HepG2 (cell line): ENCODE measurements around the gene RNASE8. TPM values are rescaled to one million over a fixed set of nuclear protein-coding genes. Genes with fewer than 3 reads are reported as not detected.

Experiments used
- ARID2 ChIP-seq: sonication (generic); formaldehyde crosslinking; IDR thresholded peaks from 2 replicates; pipeline ENCODE4 v1.8.1; 2022; ENCODE audit warnings: mild to moderate bottlenecking, missing genetic modification reagents, borderline replicate concordance
- CHD4 ChIP-seq: fragments of 200-600 bp; sonication (generic); IDR thresholded peaks from 2 replicates; pipeline ENCODE4 v1.7.0; 2017; ENCODE audit warnings: mild to moderate bottlenecking, low read length, borderline replicate concordance
- FOXP4 ChIP-seq: sonication (generic); formaldehyde crosslinking; IDR thresholded peaks from 2 replicates; pipeline ENCODE4 v1.4.0; 2020; ENCODE audit warnings: missing genetic modification reagents
- GATAD2A ChIP-seq: IDR thresholded peaks from 2 replicates; pipeline ENCODE4 v1.6.1; 2016
- HNF1A ChIP-seq, 2 experiments: sonication (generic) in 1 of 2; formaldehyde crosslinking in 1 of 2; IDR thresholded peaks; 2 replicates each; pipeline versions ENCODE4 v1.4.0 to v1.6.1; 2016 to 2020; ENCODE audit warnings: borderline replicate concordance in 1 of 2, low read depth in 1 of 2, mild to moderate bottlenecking in 1 of 2, missing genetic modification reagents in 1 of 2
- MTA1 ChIP-seq: sonication (generic); formaldehyde crosslinking; IDR thresholded peaks from 2 replicates; pipeline ENCODE4 v1.4.0; 2020; ENCODE audit warnings: missing genetic modification reagents, mild to moderate bottlenecking, borderline replicate concordance
- NFE2L1 ChIP-seq: sonication (generic); formaldehyde crosslinking; IDR thresholded peaks from 2 replicates; pipeline ENCODE4 v1.4.0; 2020; ENCODE audit warnings: missing genetic modification reagents, mild to moderate bottlenecking, borderline replicate concordance
- RBFOX2 ChIP-seq: fragments of 200-400 bp; formaldehyde crosslinking; IDR thresholded peaks from 2 replicates; pipeline ENCODE4 v1.6.1; 2017; ENCODE audit warnings: low read depth, mild to moderate bottlenecking, low read length
- RBM22 ChIP-seq: fragments of 200-400 bp; formaldehyde crosslinking; optimal IDR thresholded peaks from 2 replicates; pipeline ENCODE3; 2017; ENCODE audit warnings: mild to moderate bottlenecking, low read length, moderate library complexity
- SMC3 ChIP-seq: IDR thresholded peaks from 2 replicates; pipeline ENCODE4 v1.6.1; 2011; ENCODE audit warnings: low read length, improper control_type of control experiment
- TAF15 ChIP-seq: fragments of 200-400 bp; formaldehyde crosslinking; IDR thresholded peaks from one replicate; pipeline ENCODE4 v1.6.1; 2018; ENCODE audit warnings: mild to moderate bottlenecking, low read depth, low read length; ENCODE audit not compliant: poor library complexity, severe bottlenecking
- TOE1 ChIP-seq: sonication (generic); formaldehyde crosslinking; IDR thresholded peaks from 2 replicates; pipeline ENCODE4 v1.4.0; 2020; ENCODE audit warnings: mild to moderate bottlenecking, missing genetic modification reagents
- ZBTB33 ChIP-seq: sonication (generic); formaldehyde crosslinking; IDR thresholded peaks from 2 replicates; pipeline ENCODE4 v1.4.0; 2020; ENCODE audit warnings: missing genetic modification reagents
- ZNF264 ChIP-seq: sonication (generic); formaldehyde crosslinking; IDR thresholded peaks from 2 replicates; pipeline ENCODE4 v1.4.0; 2020; ENCODE audit warnings: missing genetic modification reagents
- ZNF33B ChIP-seq: sonication (generic); formaldehyde crosslinking; IDR thresholded peaks from 2 replicates; pipeline ENCODE4 v1.5.1; 2020; ENCODE audit warnings: mild to moderate bottlenecking, missing genetic modification reagents
- ZNF44 ChIP-seq: sonication (generic); formaldehyde crosslinking; IDR thresholded peaks from 2 replicates; pipeline ENCODE4 v1.5.1; 2020; ENCODE audit warnings: mild to moderate bottlenecking, missing genetic modification reagents
- ZNF605 ChIP-seq: sonication (generic); formaldehyde crosslinking; IDR thresholded peaks from 2 replicates; pipeline ENCODE4 v1.8.0; 2022; ENCODE audit warnings: mild to moderate bottlenecking, missing genetic modification reagents
- ZNF713 ChIP-seq: sonication (generic); formaldehyde crosslinking; IDR thresholded peaks from 2 replicates; pipeline ENCODE4 v1.4.0; 2020; ENCODE audit warnings: mild to moderate bottlenecking, missing genetic modification reagents
- ZNF782 ChIP-seq: sonication (generic); formaldehyde crosslinking; IDR thresholded peaks from 2 replicates; pipeline ENCODE4 v1.4.0; 2020; ENCODE audit warnings: missing genetic modification reagents, mild to moderate bottlenecking, borderline replicate concordance
- ZNF878 ChIP-seq: sonication (generic); formaldehyde crosslinking; IDR thresholded peaks from 2 replicates; pipeline ENCODE4 v1.8.1; 2023; ENCODE audit warnings: mild to moderate bottlenecking, missing genetic modification reagents, moderate library complexity
- polyA plus RNA-seq, 8 experiments: library from polyadenylated mRNA; depleted of rRNA in 3 of 8; stranded (reverse) in 7 of 8; unstranded in 1 of 8; fragments of >200 nt; fragmentation: Illumina TruSeq in 4 of 8; extraction: Trizol in 4 of 8; gene quantifications; 2 replicates each; pipeline versions ENCODE4 v1.2.1 to v1.2.3, GENCODE V29; 2011 to 2016; ENCODE audit warnings: low read depth in 4 of 8, missing spikeins in 1 of 8, mixed read lengths in 1 of 8; ENCODE audit not compliant: insufficient read depth in 1 of 8
- total RNA-seq, 5 experiments: library from RNA; depleted of rRNA; stranded (reverse); fragments of >200 nt; fragmentation: Illumina TruSeq; extraction: Trizol; gene quantifications; 2 replicates each; pipeline ENCODE4 v1.2.3, GENCODE V29; 2016; ENCODE audit warnings: low read depth in 1 of 5

The RNASE8 gene
- total and polyA plus RNA-seq, 2 of the 13 experiments (the other 11 are each of a cell fraction or from before 2014, with no cell fraction given), result not detected

GRCh38 chr14:21024585-21025370 lies 32.8 kb upstream of the RNASE8 start, which contains the start of gene NDRG2 (continued):
- TF ChIP-seq ARID2 (CRISPR knock-in tag) (peak; percentile 73; the same call in 1 of the 2 replicates), ZNF605 (CRISPR knock-in tag) (no peak; the same call in 1 of the 2 replicates), RBFOX2 (peak; percentile 94), FOXP4 (CRISPR knock-in tag) (no peak), ZNF264 (CRISPR knock-in tag) (peak; percentile 83; the same call in 1 of the 2 replicates), RBM22 (no peak), TOE1 (CRISPR knock-in tag) (no peak), ZNF33B (no peak), ZNF713 (CRISPR knock-in tag) (no peak), MTA1 (CRISPR knock-in tag) (peak; percentile 67), SMC3 (no peak), CHD4 (no peak), ZNF782 (CRISPR knock-in tag) (no peak), TAF15 (no peak), NFE2L1 (CRISPR knock-in tag) (0 out of 2 replicates have a peak, but pooled peaks have one; percentile 63), ZNF878 (no peak), ZBTB33 (CRISPR knock-in tag) (no peak), ZNF44 (CRISPR knock-in tag) (no peak), GATAD2A (CRISPR knock-in tag) (peak; percentile 46; the same call in 1 of the 2 replicates), HNF1A (IDR thresholded peaks at IDR 0.05; ENCODE audit: low read depth) (no peak), HNF1A (CRISPR knock-in tag; IDR thresholded peaks at IDR 0.05; ENCODE audit: borderline replicate concordance) (no peak)
